HG03575 (cell line): ENCODE measurements around the gene DOCK1.

Source experiments
- ATAC-seq: cut with Tn5 transposase; IDR thresholded peaks from one replicate; pipeline ENCODE4 v1.9.1; 2021; ENCODE audit not compliant: unreplicated experiment, insufficient number of reproducible peaks, low FRiP score; ENCODE audit errors: extremely low read depth

Gene DOCK1

DNA sequence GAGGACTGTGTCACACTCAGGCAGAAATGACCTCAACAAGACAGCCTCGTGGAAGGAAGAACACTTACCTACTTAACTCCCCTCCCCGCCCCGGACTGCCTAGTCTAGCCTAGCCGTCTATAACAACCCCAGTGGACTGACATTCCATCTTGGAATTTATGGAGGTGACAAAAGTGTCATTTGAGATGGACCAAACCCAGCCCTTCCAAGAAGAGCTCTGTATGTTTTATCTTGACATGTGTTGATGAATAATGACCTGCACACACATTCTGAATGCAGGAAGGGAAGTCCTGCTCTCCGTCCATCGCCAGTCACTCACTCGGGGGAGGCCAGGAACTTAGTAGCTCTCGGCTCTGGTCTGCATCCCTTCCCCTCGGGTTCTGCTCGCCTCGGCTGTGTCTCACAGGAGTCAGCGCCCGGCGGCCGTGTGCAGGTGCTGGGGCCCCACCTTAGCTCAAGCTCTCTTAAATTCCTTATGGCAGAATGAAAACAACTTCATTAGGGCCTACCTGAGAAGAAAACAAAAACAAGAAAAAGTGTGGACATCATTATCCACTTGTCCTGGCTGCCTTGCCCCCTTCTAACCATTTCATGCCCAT lies 503.0 kb downstream of the DOCK1 start:
- no peak for ATAC-seq

- no peak for ATAC-seq
Observed at GRCh38 chr10:127408733-127409132, 503.5 kb downstream of the DOCK1 start.

DNA sequence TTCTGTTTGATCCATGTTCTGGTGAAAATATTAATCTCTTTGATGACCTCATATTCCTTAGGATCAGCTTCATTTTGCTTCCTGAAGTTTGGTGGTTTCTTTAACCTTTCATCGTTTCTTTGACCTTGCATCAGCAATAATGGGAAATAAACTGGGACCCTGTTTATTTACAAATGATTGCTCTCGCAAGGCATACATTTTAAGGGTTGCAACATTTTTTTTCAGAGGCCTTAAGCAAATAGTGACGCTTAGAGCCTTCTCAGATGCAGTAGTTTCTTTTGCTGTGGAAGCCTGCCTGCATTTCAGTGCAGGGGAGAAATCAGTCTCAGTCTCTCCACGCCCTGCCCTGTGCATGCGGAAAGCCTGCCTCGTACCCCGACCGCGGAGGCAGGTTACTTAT lies 504.8 kb downstream of the DOCK1 start:
- ATAC-seq: no peak

- no peak for ATAC-seq
Observed at GRCh38 chr10:127411062-127411461, 505.8 kb downstream of the DOCK1 start.

DNA sequence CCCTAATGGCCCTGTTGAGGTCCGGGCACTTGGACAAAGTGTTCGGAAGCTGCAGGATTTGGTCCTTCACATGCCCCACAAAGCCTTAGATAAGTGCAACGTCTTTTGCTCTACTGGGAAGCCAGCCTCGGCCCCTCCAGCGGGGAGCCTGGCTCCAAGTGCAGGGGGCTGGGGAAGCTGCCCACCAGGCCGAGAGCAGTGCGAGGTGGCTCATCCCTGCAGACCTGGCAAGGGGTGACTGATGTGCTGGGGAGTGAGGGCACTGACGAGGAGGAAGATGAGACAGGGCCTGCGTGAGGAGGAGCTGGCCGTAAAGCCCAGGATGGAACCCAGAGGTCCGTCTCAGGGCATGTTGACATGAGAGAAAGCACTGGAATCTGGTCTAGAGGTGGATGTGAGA lies 508.1 kb downstream of the DOCK1 start:
- ATAC-seq: no peak

GRCh38 chr10:127414024-127414423 lies 508.8 kb downstream of the DOCK1 start:
- no peak for ATAC-seq

DNA sequence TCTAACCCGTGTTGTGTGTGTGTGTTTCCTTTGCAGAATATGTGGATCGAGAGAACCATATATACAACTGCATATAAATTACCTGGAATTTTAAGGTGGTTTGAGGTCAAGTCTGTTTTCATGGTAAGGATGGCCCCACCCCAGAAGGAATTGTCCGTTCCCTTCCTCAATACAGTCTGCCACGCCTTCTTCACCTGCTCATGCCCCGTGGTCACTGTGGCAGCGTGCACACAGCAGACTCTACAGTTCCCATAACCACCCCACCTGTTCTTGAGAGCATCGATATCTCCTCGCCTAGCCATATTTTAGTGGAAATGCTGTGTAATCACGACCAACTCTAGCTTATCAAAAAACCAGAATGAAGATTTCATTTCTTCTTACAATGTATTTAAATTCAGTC lies 509.9 kb downstream of the DOCK1 start:
- no peak for ATAC-seq

- ATAC-seq: no peak
Observed at GRCh38 chr10:127415901-127416581, 510.8 kb downstream of the DOCK1 start.

GRCh38 chr10:127417031-127417430 lies 511.8 kb downstream of the DOCK1 start:
- no peak for ATAC-seq

DNA sequence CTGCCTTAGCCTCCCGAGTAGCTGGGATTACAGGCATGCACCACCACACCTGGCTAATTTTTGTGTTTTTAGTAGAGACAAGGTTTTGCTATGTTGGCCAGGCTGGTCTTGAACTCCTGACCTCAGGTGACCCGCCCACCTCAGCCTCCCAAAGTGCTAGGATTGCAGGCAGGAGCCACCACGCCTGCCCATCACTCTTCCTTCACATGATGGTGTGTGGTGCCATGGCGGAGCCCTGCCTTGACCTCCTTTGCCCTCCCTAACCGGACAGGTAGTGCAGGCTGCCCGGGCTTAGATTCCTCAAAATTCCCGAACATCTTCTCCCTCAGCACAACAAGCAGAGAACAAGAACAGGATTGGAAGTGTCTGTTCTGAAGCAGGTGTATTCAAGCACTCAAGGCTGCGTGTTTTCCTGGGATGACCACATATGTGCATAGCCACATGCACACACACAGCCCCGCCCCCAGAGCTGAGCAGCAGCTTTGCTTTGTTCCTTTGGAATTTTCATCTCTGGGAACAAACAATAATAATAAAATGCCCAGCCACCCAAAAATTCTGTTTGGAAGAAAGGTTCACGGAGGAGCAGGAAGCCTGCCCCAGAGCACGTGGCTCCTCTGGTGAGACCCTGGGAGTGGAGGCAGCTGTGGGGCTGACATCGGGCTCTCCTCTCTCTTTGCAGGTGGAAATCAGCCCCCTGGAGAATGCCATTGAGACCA lies 512.6 kb downstream of the DOCK1 start:
- no peak for ATAC-seq

DNA sequence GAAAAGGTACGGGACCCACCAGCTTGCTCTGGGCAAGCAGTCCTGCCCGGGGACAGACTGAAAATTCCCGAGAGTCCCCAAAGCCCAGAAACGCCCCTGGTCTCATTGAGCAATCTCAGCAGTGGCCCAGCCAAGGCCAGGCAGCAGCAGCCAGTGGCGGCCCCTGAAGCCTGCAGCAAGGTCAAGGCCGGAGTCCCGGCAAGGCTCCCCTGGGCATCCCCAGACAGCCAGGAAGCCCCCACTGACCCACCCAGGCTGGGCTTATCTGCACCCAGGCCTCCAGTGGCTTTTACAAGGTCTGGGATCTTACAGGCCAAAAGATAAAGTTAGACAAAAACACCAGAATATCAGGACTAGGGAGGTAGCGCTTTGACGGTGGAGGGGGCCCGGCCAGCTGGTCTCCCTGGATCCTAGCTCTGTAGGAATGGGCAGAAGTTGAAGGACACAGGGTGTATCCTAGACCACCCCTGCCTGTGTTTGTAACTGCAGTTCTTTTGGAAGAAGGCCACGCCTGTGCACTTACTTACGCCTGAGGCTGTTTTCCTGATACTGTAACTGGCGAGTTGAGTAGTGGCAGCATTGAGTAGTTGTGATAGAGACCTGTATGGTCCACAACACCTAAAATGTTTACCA lies 513.4 kb downstream of the DOCK1 start:
- no peak for ATAC-seq

DNA sequence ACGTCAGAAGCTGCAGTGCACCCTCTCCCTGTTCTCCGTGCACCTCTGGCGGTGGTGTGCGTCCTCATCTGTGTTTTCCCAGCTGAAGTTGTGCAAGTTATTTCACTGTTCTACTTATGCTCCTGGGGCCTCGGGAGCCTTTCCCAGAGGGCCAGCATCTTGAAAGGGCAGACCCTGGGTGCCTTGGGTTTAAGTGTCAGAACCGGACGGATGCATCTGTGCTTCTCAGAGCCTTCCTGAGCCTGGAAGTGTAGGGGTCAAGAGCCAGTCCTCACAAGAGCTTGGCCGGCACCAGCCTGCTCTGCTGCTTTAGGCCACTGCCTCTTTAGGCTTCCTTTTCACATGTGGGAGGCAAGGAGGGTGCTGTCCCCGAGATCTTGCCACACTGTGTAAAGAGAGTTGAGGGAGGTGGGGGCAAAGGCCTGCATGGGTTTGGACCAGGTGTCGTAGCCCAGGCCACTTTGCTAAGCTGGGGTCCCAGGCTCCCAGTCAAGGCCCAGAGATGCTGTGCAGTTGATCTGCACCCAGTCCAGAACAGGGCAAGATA lies 515.0 kb downstream of the DOCK1 start:
- no peak for ATAC-seq

- no peak for ATAC-seq
Observed at GRCh38 chr10:127423218-127423915, 518.1 kb downstream of the DOCK1 start.

- ATAC-seq: no peak
Observed at GRCh38 chr10:127424594-127425264, 519.5 kb downstream of the DOCK1 start.

DNA sequence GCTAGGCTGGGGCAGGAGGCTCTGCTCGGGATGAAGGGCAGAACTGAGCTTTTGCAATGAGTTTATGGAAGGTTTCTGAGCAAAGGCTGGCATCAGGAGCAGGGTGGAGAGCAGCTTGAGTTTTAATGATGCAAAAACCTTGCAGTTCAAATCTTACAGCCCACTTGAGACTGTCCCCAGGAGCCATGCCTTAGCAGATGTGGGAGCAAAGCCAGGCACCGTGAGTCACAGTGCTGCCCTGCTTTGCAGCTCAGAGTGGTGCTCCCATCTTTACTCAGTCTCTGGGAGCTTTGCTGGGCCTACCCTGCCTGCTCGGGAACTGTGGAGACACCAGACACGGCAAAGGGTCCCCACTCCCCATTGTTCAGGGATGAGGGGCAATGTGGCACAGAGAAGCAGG lies 521.5 kb downstream of the DOCK1 start:
- no peak for ATAC-seq

DNA sequence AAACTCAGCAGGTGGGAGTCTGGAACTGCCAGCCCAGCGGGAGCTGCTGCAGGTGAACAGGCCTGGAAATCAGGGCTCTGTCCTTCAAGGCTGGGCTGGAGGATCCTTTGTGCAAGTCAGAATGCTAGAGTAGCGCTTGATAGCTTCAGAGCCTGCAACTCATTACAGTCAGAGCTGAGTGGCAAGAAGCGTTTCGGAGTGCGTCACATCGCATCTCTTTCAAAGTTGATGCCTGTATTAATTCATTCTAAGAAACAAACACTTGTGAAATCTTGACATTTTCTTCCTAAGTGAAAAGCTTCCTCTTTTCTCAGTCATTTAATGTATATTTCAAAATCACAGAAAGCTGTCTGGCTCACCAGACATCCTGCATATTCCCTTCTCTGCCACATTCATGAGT lies 522.7 kb downstream of the DOCK1 start:
- no peak for ATAC-seq

- ATAC-seq: no peak
Observed at GRCh38 chr10:127428385-127428980, 523.3 kb downstream of the DOCK1 start.

- no peak for ATAC-seq
Observed at GRCh38 chr10:127429601-127430312, 524.5 kb downstream of the DOCK1 start.
